HFF-Myc (cell line): ENCODE measurements around the gene RAB20.
"Not testable (repeated sequence)": the region's sequence is repeated elsewhere in the genome, so short reads cannot be mapped to it uniquely, and the experiment has no call there.

ENCODE experiments used
- DNase-seq: peaks from one replicate; pipeline ENCODE4 v3.0.0-alpha.2; 2011; ENCODE audit warnings: low read depth; ENCODE audit errors: extremely low read depth
- H3K4me3 ChIP-seq: replicated peaks from 2 replicates; pipeline ENCODE4 v1.5.1; 2011; ENCODE audit warnings: low read depth, mild to moderate bottlenecking, control low read depth, low read length
- TF ChIP-seq, protein P1 (sequence below): IDR thresholded peaks from 2 replicates; pipeline ENCODE4 v1.5.1; 2012; ENCODE audit warnings: mild to moderate bottlenecking, low read depth, low read length, control low read depth; ENCODE audit errors: missing control alignments

RAB20 gene

DNA sequence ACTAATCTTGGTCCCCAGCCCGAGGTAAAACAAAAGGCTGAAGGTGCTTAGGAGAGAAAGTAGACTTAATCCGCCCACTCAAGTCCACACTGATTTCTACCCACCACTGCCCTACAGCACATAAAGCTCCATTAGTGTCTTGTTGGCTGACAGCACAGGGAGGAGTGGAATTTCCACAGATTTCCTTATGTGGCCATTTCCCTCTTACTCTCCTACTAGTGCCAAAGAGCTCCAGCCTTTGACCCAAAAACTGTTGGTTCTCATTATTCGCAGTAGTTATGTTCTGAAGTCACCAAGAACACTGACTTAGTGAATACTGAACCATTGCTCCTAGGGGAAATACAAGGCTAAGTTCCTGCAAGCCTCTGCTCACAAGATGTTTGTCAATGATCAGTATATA lies 61.2 kb downstream of the RAB20 start:
- DNase-seq: peak; percentile 33
- TF ChIP-seq, protein P1, sequence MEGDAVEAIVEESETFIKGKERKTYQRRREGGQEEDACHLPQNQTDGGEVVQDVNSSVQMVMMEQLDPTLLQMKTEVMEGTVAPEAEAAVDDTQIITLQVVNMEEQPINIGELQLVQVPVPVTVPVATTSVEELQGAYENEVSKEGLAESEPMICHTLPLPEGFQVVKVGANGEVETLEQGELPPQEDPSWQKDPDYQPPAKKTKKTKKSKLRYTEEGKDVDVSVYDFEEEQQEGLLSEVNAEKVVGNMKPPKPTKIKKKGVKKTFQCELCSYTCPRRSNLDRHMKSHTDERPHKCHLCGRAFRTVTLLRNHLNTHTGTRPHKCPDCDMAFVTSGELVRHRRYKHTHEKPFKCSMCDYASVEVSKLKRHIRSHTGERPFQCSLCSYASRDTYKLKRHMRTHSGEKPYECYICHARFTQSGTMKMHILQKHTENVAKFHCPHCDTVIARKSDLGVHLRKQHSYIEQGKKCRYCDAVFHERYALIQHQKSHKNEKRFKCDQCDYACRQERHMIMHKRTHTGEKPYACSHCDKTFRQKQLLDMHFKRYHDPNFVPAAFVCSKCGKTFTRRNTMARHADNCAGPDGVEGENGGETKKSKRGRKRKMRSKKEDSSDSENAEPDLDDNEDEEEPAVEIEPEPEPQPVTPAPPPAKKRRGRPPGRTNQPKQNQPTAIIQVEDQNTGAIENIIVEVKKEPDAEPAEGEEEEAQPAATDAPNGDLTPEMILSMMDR: no peak

DNA sequence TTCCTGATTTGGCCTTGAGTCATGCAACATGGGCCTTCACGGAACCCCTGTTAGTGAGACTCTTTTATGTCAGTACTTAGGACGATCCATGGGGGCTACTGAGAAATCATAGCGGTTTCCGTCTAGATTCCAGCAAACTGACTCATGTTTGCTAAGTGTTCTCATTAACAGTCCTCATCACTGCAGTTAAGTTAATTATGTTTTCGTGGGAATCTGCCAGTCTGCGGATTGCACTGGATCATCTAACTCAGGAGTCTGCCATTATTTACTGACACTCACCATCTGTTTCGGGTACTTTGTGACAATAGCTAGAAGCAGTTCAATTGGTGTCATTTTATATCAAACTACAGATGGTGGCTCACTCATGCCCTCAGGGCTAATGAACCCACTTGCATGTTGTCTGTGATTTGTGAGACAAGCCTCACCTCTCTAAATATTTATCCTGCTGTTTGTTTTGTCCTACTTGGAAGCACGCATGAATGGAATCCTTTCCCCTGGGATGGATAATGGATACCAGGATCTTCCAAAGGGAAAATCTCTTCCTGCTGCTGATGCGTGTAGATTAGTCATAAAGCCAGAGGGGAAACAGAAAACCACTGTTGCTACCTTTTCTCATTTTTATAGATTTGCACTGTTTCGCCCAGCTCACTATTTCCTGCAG lies 61.8 kb downstream of the RAB20 start:
- TF ChIP-seq, protein P1: no peak
- H3K4me3 ChIP-seq: no peak overlapping the region
- DNase-seq: peak; percentile 87

More for the DNA sequence above, 61.2 kb downstream of the RAB20 start:
- H3K4me3 ChIP-seq: no peak overlapping the region

DNA sequence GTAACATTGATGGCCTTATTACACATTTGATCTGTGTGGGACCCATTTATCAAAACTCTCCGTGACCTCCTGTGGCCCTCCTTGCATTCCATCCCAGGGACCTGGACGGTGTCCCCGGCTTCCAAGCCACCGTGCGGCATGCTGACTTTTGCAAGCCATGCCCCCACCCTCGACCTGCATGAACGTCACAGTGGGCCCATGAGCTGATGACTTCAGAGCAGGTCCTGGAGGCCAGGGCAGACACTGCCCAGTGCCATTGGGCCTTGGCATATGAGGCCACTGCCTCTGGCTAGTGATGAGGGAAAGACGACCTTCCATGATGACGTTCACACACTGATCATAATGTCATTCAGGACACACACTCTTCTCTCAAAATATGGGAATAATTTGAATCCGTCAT lies 62.8 kb downstream of the RAB20 start:
- DNase-seq: no peak
- TF ChIP-seq, protein P1: no peak
- no peak overlapping the region for H3K4me3 ChIP-seq

DNA sequence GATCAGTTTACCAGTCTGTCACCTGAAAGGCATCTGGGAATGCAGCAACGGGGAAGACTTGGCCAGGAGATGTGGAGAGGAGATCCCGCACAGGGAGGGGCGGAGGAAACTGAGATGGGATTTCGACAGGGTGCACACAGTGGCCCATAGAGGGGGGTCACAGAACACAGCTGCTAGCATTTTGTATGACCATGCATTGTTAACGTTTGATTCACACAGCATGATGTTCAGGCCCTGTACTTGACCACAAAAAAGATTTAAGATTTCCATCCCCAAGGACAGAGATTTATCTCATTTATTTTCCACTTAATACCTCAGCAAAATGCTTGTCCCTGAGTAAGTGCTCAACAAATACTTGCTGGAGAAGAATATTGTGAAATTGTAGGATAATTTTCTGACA lies 63.2 kb downstream of the RAB20 start:
- no peak for DNase-seq
- TF ChIP-seq, protein P1: no peak
- no peak overlapping the region for H3K4me3 ChIP-seq

- not testable (repeated sequence) for H3K4me3 ChIP-seq
These were observed 63.6 kb downstream of the RAB20 start for GRCh38 chr13:110497896-110498295.

DNA sequence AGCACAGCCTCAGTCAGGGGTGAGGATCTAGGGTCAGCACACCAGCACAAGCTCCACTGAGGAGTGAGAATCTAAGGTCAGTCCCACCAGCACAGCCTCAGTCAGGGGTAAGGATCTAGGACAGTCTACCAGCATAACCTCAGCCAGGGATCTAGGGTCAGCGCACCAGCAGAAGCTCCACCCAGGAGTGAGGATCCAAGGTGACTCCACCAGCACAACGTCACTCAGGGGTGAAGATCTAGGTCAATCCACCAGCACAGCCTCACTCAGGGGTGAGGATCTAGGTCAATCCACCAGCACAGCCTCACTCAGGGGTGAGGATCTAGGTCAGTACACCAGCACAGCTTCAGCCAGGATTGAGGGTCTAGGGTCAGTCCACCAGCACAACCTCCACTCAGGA lies 64.5 kb downstream of the RAB20 start:
- TF ChIP-seq, protein P1: no peak

More at GRCh38 chr13:110497896-110498295, 63.6 kb downstream of the RAB20 start:
- DNase-seq: not testable (repeated sequence)

DNA sequence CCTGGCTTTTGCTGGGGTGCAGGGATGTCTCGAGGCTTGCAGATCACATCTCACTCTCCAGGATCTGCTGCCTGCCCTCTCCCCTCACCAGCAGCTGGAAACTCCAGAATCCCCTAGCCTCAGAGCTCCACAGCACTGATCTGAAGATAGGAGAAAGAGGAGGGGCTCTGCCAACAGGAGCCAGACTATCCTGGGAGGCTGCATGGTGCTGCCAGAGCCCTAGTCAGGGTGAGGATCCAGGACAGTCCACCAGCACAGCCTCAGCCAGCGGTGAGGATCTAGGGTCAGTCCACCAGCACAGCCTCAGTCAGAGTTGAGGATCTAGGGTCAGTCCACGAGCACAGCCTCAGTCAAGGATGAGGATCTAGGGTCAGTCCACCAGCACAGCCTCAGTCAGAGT lies 65.2 kb downstream of the RAB20 start:
- no peak for DNase-seq
- no peak overlapping the region for H3K4me3 ChIP-seq
- TF ChIP-seq, protein P1: no peak

More for the DNA sequence above, 64.5 kb downstream of the RAB20 start:
- no peak overlapping the region for H3K4me3 ChIP-seq
- no peak for DNase-seq
